Astrocyte (in vitro differentiated cells and primary cell): ENCODE results near the gene BMP6.

Experiments
- EZH2 ChIP-seq: IDR thresholded peaks from 2 replicates; pipeline ENCODE4 v1.6.1; 2012; ENCODE audit warnings: mild to moderate bottlenecking, low read length, inconsistent platforms; ENCODE audit not compliant: insufficient read depth
- TF ChIP-seq, protein P1 (sequence below): IDR thresholded peaks from 2 replicates; pipeline ENCODE4 v1.5.1; 2011; ENCODE audit warnings: low read depth, mild to moderate bottlenecking, inconsistent platforms, low read length, moderate library complexity; ENCODE audit not compliant: insufficient read depth

DNA sequence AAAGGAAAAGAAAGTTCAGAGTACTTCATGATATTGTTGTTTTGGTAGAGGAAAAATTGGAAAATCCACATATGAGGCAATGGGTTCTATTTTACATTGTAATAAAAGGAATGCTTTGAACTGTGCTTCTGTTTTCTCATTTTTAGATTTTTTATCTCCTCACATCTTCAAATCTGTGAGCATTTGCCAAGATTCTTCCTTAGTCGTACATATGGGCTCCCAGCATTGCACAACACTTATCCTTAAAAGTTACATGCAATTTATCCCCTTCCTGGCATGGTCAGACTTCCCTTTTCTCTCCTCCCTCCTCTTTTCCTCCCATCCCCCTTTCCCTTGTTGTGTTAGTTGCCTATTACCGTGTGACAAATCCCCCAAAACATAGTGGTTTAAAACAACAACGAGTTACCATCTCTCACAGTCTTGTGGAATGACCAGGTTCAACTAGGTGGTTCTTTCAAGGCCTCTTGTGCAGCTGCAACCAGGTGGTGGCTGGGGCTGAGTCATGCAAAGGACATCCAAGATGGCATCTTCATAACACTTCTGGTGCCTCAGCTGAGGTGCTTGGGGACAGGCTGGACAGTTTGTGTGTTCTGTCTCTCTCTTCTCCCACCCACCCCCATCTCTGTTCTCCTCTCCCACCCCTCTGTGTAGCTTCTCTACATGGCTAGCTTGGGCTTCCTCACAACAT lies 116.0 kb downstream of the BMP6 start:
- TF ChIP-seq, protein P1, sequence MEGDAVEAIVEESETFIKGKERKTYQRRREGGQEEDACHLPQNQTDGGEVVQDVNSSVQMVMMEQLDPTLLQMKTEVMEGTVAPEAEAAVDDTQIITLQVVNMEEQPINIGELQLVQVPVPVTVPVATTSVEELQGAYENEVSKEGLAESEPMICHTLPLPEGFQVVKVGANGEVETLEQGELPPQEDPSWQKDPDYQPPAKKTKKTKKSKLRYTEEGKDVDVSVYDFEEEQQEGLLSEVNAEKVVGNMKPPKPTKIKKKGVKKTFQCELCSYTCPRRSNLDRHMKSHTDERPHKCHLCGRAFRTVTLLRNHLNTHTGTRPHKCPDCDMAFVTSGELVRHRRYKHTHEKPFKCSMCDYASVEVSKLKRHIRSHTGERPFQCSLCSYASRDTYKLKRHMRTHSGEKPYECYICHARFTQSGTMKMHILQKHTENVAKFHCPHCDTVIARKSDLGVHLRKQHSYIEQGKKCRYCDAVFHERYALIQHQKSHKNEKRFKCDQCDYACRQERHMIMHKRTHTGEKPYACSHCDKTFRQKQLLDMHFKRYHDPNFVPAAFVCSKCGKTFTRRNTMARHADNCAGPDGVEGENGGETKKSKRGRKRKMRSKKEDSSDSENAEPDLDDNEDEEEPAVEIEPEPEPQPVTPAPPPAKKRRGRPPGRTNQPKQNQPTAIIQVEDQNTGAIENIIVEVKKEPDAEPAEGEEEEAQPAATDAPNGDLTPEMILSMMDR, result no peak
- no peak for TF ChIP-seq EZH2
